ENCODE results near the gene ZNF76. TPM values are rescaled to one million over a fixed set of nuclear protein-coding genes. Genes with fewer than 3 reads are reported as not detected.
A peak's percentile ranks its signal among the peaks of the same experiment; 100 is the strongest.

ZNF76 gene
- total and polyA plus RNA-seq, 9 of the 15 experiments (the other 6 are each of a cell fraction or from before 2014, with no cell fraction given), result 1.2 to 17.8 (median 10.7) TPM

DNA sequence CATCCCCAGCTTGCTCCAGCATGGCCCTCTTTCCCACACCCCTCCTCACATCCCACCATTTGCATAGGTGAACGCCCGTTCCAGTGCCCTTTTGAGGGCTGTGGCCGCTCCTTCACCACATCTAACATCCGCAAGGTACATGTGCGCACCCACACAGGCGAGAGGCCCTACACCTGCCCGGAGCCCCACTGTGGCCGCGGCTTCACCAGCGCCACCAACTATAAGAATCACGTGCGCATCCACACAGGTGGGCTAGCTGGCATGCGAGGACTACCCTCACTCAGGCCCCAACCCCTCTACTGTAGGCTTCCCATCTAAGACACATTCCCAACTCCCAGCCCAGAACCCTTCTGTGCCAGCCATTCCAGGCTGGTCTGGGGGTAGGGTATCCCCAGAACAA is 32.0 kb downstream of the ZNF76 start (continued):
- TF ChIP-seq, protein P1, sequence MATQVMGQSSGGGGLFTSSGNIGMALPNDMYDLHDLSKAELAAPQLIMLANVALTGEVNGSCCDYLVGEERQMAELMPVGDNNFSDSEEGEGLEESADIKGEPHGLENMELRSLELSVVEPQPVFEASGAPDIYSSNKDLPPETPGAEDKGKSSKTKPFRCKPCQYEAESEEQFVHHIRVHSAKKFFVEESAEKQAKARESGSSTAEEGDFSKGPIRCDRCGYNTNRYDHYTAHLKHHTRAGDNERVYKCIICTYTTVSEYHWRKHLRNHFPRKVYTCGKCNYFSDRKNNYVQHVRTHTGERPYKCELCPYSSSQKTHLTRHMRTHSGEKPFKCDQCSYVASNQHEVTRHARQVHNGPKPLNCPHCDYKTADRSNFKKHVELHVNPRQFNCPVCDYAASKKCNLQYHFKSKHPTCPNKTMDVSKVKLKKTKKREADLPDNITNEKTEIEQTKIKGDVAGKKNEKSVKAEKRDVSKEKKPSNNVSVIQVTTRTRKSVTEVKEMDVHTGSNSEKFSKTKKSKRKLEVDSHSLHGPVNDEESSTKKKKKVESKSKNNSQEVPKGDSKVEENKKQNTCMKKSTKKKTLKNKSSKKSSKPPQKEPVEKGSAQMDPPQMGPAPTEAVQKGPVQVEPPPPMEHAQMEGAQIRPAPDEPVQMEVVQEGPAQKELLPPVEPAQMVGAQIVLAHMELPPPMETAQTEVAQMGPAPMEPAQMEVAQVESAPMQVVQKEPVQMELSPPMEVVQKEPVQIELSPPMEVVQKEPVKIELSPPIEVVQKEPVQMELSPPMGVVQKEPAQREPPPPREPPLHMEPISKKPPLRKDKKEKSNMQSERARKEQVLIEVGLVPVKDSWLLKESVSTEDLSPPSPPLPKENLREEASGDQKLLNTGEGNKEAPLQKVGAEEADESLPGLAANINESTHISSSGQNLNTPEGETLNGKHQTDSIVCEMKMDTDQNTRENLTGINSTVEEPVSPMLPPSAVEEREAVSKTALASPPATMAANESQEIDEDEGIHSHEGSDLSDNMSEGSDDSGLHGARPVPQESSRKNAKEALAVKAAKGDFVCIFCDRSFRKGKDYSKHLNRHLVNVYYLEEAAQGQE (IDR thresholded peaks at IDR 0.05; ENCODE audit: borderline replicate concordance), result no peak
- TF ChIP-seq, protein P1 (CRISPR knock-in tag; IDR thresholded peaks at IDR 0.05; ENCODE audit: low read depth), result no peak

GRCh38 chr6:35292494-35292893 is 33.0 kb downstream of the ZNF76 start:
- no peaks in the 10 kb centered on the region for H3K79me2 ChIP-seq (ENCODE audit: control insufficient read depth, insufficient read depth, low read length)
- no peaks in the 10 kb centered on the region for H3K9me3 ChIP-seq (replicated peaks; ENCODE audit: control insufficient read depth, insufficient read depth, low read depth, low read length)
- no peaks in the 10 kb centered on the region for H3K27me3 ChIP-seq (ENCODE audit: control insufficient read depth in 2 of 2, insufficient read depth in 2 of 2, low read length in 2 of 2)
- no peak overlapping the region for H3K4me2 ChIP-seq (ENCODE audit: insufficient read depth, low read length)
- no peak for TF ChIP-seq MYNN (IDR thresholded peaks at IDR 0.05)
- TF ChIP-seq MYNN (CRISPR knock-in tag; IDR thresholded peaks at IDR 0.05), result no peak
- TF ChIP-seq, protein P2, sequence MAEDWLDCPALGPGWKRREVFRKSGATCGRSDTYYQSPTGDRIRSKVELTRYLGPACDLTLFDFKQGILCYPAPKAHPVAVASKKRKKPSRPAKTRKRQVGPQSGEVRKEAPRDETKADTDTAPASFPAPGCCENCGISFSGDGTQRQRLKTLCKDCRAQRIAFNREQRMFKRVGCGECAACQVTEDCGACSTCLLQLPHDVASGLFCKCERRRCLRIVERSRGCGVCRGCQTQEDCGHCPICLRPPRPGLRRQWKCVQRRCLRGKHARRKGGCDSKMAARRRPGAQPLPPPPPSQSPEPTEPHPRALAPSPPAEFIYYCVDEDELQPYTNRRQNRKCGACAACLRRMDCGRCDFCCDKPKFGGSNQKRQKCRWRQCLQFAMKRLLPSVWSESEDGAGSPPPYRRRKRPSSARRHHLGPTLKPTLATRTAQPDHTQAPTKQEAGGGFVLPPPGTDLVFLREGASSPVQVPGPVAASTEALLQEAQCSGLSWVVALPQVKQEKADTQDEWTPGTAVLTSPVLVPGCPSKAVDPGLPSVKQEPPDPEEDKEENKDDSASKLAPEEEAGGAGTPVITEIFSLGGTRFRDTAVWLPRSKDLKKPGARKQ (CRISPR knock-in tag; IDR thresholded peaks at IDR 0.05), result no peak
- no peak for TF ChIP-seq SMAD1 (IDR thresholded peaks at IDR 0.05; ENCODE audit: low read depth, low read length, partially characterized antibody)
- TF ChIP-seq MTA1 (IDR thresholded peaks at IDR 0.05; ENCODE audit: borderline replicate concordance), result no peak
- TF ChIP-seq GTF2E2 (tag; IDR thresholded peaks at IDR 0.05), result no peak
- ChIA-PET CTCF (ENCODE audit: low intra/inter-chr PET ratio) (no interaction called here), POLR2A (interaction anchor here (0.6 to 1.9 kb wide), 4 partner anchors 49 to 1077 kb away, joined by 3 to 5 read pairs (median 4); partner anchors contain the start of genes PPARD and RPL10A)
- FAIRE-seq (no peak), DNase-seq (ENCODE audit: extremely low read depth in 1 of 4, low spot score in 3 of 4) (no peak), ATAC-seq (no peak)
- 31% methylated on average over 15 of the region's 15 CpGs for WGBS (ENCODE audit: insufficient coverage, low coverage, missing lambda C conversion rate)
- peaks cover 6% of the 10 kb centered on the region; the same call in 2 of the 3 replicates for H3K36me3 ChIP-seq (ENCODE audit: control insufficient read depth, insufficient read depth, low read length)
- H3K4me1 ChIP-seq (replicated peaks in 1 of 2; ENCODE audit: control insufficient read depth in 2 of 2, insufficient read depth in 2 of 2, low read length in 2 of 2), result peaks cover 5 to 7% of the 10 kb centered on the region in 2 experiments; a peak in 4 of 5 replicates
- no peaks in the 10 kb centered on the region for H3K9me1 ChIP-seq (ENCODE audit: control insufficient read depth, insufficient read depth, low read length)
- peak overlapping the region in 1 of 2 experiments; percentile 8; a peak in 2 of 4 replicates for H3K9ac ChIP-seq (ENCODE audit: insufficient read depth in 1 of 2, low read depth in 2 of 2, low read length in 2 of 2)
- H4K20me1 ChIP-seq (replicated peaks; ENCODE audit: control insufficient read depth, insufficient read depth, low read length), result no peaks in the 10 kb centered on the region
- in situ Hi-C loops (cut with MboI), result no loop called here
- H3K4me3 ChIP-seq, result no peak overlapping the region
- H3K27ac ChIP-seq (ENCODE audit: extremely low read depth, low read depth, low read length), result no peak overlapping the region
- no TSS peak for BruUV-seq (replicated peaks)
- intact Hi-C loops (cut with micrococcal nuclease), result loop anchor here (10.0 kb wide), 2 partner anchors 262 to 662 kb away; no protein-coding TSS in a partner anchor
- H2AFZ ChIP-seq (ENCODE audit: low read depth, low read length), result no peak overlapping the region

Measured in K562 (cell line).